HCT116 (cell line): ENCODE measurements around the gene PIK3CA. TPM values are rescaled to one million over a fixed set of nuclear protein-coding genes. Genes with fewer than 3 reads are reported as not detected.

Source experiments
- ATAC-seq: fragments of 200-7000 bp; cut with Tn5 transposase; 2 replicates; pipeline ENCODE4 v1.9.1; 2020; ENCODE audit warnings: mild to moderate bottlenecking, moderate library complexity
- BruUV-seq: library from RNA; stranded (reverse); fragments of 400-500 nt; replicated peaks from 2 replicates; lab custom pipeline; 2021; lab: Mats Ljungman, UMichigan
- CTCF ChIA-PET: fragments of 300-600 bp; sonication (Branson Sonifier 250); formaldehyde crosslinking; loops from one replicate; lab custom pipeline; 2021; ENCODE audit warnings: antibody characterized with exemption; lab: Charles Lee
- POLR2A ChIA-PET: fragments of 300-600, 350-600 bp; sonication (Branson Sonifier 250); formaldehyde crosslinking; loops from one replicate; lab custom pipeline; 2021; ENCODE audit warnings: antibody characterized with exemption; lab: Charles Lee
- RAD21 ChIA-PET, 2 experiments: fragments of 300-600 bp; sonication (Branson Sonifier 250); formaldehyde crosslinking; loops; one replicate each; lab custom pipeline; 2023; ENCODE audit warnings: low total read pairs in 2 of 2; ENCODE audit not compliant: uncharacterized antibody in 2 of 2, unreplicated experiment in 2 of 2, low non-redundant PET in 1 of 2; lab: Charles Lee
- DNase-seq: peaks from one replicate; pipeline ENCODE4 v3.0.0-alpha.2; 2010; ENCODE audit warnings: low read depth, low spot score
- H2AFZ ChIP-seq: fragments of 200-600 bp; shearing (Covaris generic), sonication (generic); 2 replicates; pipeline ENCODE4 v1.6.1; 2017; ENCODE audit warnings: low read depth, mixed run types, mixed read lengths, antibody characterized with exemption, low read length; ENCODE audit not compliant: poor library complexity, severe bottlenecking
- H3K27ac ChIP-seq: 2 replicates; pipeline ENCODE4 v1.5.1; 2012; ENCODE audit warnings: low read depth, low read length
- H3K27me3 ChIP-seq: fragments of 200-600 bp; sonication (generic); 2 replicates; pipeline ENCODE4 v1.6.1; 2016; ENCODE audit warnings: mixed run types, low read length, mixed read lengths; ENCODE audit not compliant: insufficient read depth
- H3K36me3 ChIP-seq, 2 experiments: fragments of 200-500 bp in 1 of 2; fragments of 200-600 bp in 1 of 2; sonication (Bioruptor generic) in 1 of 2; sonication (generic) in 1 of 2; 2 replicates each; pipeline versions ENCODE4 v1.5.1 to v1.6.1; 2014 to 2016; ENCODE audit warnings: low read length in 2 of 2, inconsistent platforms in 1 of 2, mixed read lengths in 1 of 2, mixed run types in 1 of 2; ENCODE audit not compliant: insufficient read depth in 2 of 2, control insufficient read depth in 1 of 2
- H3K4me1 ChIP-seq, 2 experiments: fragments of 200-600 bp in 1 of 2; sonication (generic) in 1 of 2; 2 replicates each; pipeline versions ENCODE4 v1.5.1 to v1.6.1; 2012 to 2017; ENCODE audit warnings: low read length in 2 of 2, inconsistent platforms in 1 of 2, mild to moderate bottlenecking in 1 of 2, mixed read lengths in 1 of 2, mixed run types in 1 of 2, moderate library complexity in 1 of 2; ENCODE audit not compliant: insufficient read depth in 2 of 2, control insufficient read depth in 1 of 2
- H3K4me2 ChIP-seq: fragments of 200-600 bp; sonication (generic); 2 replicates; pipeline ENCODE4 v1.6.1; 2017; ENCODE audit warnings: mixed run types, low read length, mixed read lengths
- H3K4me3 ChIP-seq, 2 experiments: fragments of 200-600 bp in 1 of 2; sonication (generic) in 1 of 2; replicated peaks in 1 of 2; 2 replicates each; pipeline ENCODE4 v1.5.1; 2011 to 2016; ENCODE audit warnings: low read length in 2 of 2, control low read depth in 1 of 2, low read depth in 1 of 2, mild to moderate bottlenecking in 1 of 2, mixed read lengths in 1 of 2, mixed run types in 1 of 2
- H3K79me2 ChIP-seq: fragments of 200-600 bp; sonication (generic); 2 replicates; pipeline ENCODE4 v1.6.1; 2017; ENCODE audit warnings: mild to moderate bottlenecking, mixed run types, low read length, moderate library complexity, mixed read lengths; ENCODE audit not compliant: insufficient read depth
- H3K9ac ChIP-seq: fragments of 200-600 bp; sonication (generic); 2 replicates; pipeline ENCODE4 v1.6.1; 2016; ENCODE audit warnings: low read length, mixed read lengths
- H3K9me2 ChIP-seq: fragments of 200-600 bp; sonication (generic), shearing (Covaris generic); 2 replicates; pipeline ENCODE4 v1.6.1; 2017; ENCODE audit warnings: mixed run types, mild to moderate bottlenecking, moderate library complexity; ENCODE audit not compliant: insufficient read depth
- H3K9me3 ChIP-seq, 2 experiments: fragments of 200-500 bp in 1 of 2; fragments of 200-600 bp in 1 of 2; sonication (Bioruptor generic) in 1 of 2; sonication (generic) in 1 of 2; 2 replicates each; pipeline ENCODE4 v1.6.1; 2014 to 2017; ENCODE audit warnings: low read length in 2 of 2, mixed read lengths in 2 of 2, inconsistent platforms in 1 of 2, low read depth in 1 of 2, mild to moderate bottlenecking in 1 of 2, mixed run types in 1 of 2, moderate library complexity in 1 of 2; ENCODE audit not compliant: control insufficient read depth in 1 of 2, insufficient read depth in 1 of 2
- H4K20me1 ChIP-seq: fragments of 200-600 bp; sonication (generic), shearing (Covaris generic); 2 replicates; pipeline ENCODE4 v1.6.1; 2017; ENCODE audit warnings: mixed run types, mild to moderate bottlenecking, moderate library complexity; ENCODE audit not compliant: insufficient read depth
- ATF3 ChIP-seq: IDR thresholded peaks from 2 replicates; pipeline ENCODE4 v1.6.1; 2012
- CBX3 ChIP-seq: IDR thresholded peaks from 2 replicates; pipeline ENCODE4 v1.6.1; 2012; ENCODE audit warnings: low read depth
- EZH2 ChIP-seq: fragments of 200-600 bp; sonication (generic); IDR thresholded peaks from 2 replicates; pipeline ENCODE4 v1.6.1; 2017; ENCODE audit warnings: antibody characterized with exemption, mixed run types
- EZH2phosphoT487 ChIP-seq: fragments of 200-600 bp; IDR thresholded peaks from 2 replicates; pipeline ENCODE4 v1.6.1; 2018; ENCODE audit warnings: antibody characterized with exemption, borderline replicate concordance
- FOSL1 ChIP-seq: IDR thresholded peaks from 2 replicates; pipeline ENCODE4 v1.6.1; 2012; ENCODE audit warnings: low read depth
- JUND ChIP-seq: IDR thresholded peaks from 2 replicates; pipeline ENCODE4 v1.6.1; 2012
- POLR2A ChIP-seq: IDR thresholded peaks from 2 replicates; pipeline ENCODE4 v1.7.0; 2011; ENCODE audit warnings: borderline replicate concordance; ENCODE audit not compliant: insufficient read depth, insufficient read length; ENCODE audit errors: extremely low read depth
- POLR2AphosphoS5 ChIP-seq: IDR thresholded peaks from 2 replicates; pipeline ENCODE4 v1.6.1; 2011; ENCODE audit warnings: mild to moderate bottlenecking, low read depth, low read length, moderate library complexity
- RAD21 ChIP-seq: IDR thresholded peaks from 2 replicates; pipeline ENCODE4 v1.6.1; 2012; ENCODE audit warnings: low read depth, mild to moderate bottlenecking
- SIN3A ChIP-seq: IDR thresholded peaks from 2 replicates; pipeline ENCODE4 v1.6.1; 2012; ENCODE audit warnings: low read depth
- SP1 ChIP-seq: IDR thresholded peaks from 2 replicates; pipeline ENCODE4 v1.6.1; 2012; ENCODE audit warnings: low read depth
- TCF7L2 ChIP-seq: IDR thresholded peaks from 2 replicates; pipeline ENCODE4 v1.7.0; 2011; ENCODE audit warnings: borderline replicate concordance, inconsistent platforms; ENCODE audit not compliant: insufficient read depth, insufficient read length; ENCODE audit errors: extremely low read depth
- ZNF274 ChIP-seq: fragments of 200-500 bp; sonication (Bioruptor generic); IDR thresholded peaks from 2 replicates; pipeline ENCODE4 v1.6.1; 2014; ENCODE audit warnings: mild to moderate bottlenecking, low read depth, low read length, inconsistent platforms
- intact Hi-C: fragments of 100-400 bp; cut with micrococcal nuclease; formaldehyde crosslinking; loops from 2 replicates; pipeline ENCODE4 v1.10.0; 2022
- total RNA-seq: library from RNA; stranded (reverse); gene quantifications from one replicate; pipeline ENCODE4 v1.2.1, GENCODE V29; 2021; ENCODE audit not compliant: unreplicated experiment
- TF ChIP-seq, protein P1 (sequence below): IDR thresholded peaks from 2 replicates; pipeline ENCODE4 v1.6.1; 2011; ENCODE audit warnings: mild to moderate bottlenecking, low read length, moderate library complexity; ENCODE audit not compliant: insufficient replicate concordance; ENCODE audit errors: extremely low read depth
- TF ChIP-seq, protein P2 (sequence below): IDR thresholded peaks from 2 replicates; pipeline ENCODE4 v1.6.1; 2012

PIK3CA gene
- total RNA-seq, 1 experiment from 2014 or later: 17.9 TPM

GRCh38 chr3:179184826-179185225 is 36.7 kb downstream of the PIK3CA start (continued):
- TF ChIP-seq EZH2phosphoT487 (no peak), JUND (no peak), SP1 (no peak)
- TF ChIP-seq, protein P1, sequence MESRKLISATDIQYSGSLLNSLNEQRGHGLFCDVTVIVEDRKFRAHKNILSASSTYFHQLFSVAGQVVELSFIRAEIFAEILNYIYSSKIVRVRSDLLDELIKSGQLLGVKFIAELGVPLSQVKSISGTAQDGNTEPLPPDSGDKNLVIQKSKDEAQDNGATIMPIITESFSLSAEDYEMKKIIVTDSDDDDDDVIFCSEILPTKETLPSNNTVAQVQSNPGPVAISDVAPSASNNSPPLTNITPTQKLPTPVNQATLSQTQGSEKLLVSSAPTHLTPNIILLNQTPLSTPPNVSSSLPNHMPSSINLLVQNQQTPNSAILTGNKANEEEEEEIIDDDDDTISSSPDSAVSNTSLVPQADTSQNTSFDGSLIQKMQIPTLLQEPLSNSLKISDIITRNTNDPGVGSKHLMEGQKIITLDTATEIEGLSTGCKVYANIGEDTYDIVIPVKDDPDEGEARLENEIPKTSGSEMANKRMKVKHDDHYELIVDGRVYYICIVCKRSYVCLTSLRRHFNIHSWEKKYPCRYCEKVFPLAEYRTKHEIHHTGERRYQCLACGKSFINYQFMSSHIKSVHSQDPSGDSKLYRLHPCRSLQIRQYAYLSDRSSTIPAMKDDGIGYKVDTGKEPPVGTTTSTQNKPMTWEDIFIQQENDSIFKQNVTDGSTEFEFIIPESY: no peak

- no peak for TF ChIP-seq TCF7L2
- ChIA-PET RAD21 (no interaction called here), CTCF (no interaction called here), POLR2A (no interaction called here)
- H2AFZ ChIP-seq: no peak overlapping the region
- H3K4me1 ChIP-seq: no peaks in the 10 kb centered on the region
- no peak overlapping the region for H3K4me2 ChIP-seq
- no peak for DNase-seq
- intact Hi-C loops: no loop called here
- no peaks in the 10 kb centered on the region for H3K27me3 ChIP-seq
- H3K9me3 ChIP-seq: no peaks in the 10 kb centered on the region
- H3K9ac ChIP-seq: no peak overlapping the region
- no peak for ATAC-seq
- no peaks in the 10 kb centered on the region for H3K36me3 ChIP-seq
- no peak overlapping the region for H3K27ac ChIP-seq
- no peaks in the 10 kb centered on the region for H4K20me1 ChIP-seq
- H3K9me2 ChIP-seq: no peaks in the 10 kb centered on the region
- no TSS peak for BruUV-seq
- H3K79me2 ChIP-seq: no peaks in the 10 kb centered on the region
- H3K4me3 ChIP-seq: no peak overlapping the region
Observed at GRCh38 chr3:179186426-179186825, 38.3 kb downstream of the PIK3CA start.

DNA sequence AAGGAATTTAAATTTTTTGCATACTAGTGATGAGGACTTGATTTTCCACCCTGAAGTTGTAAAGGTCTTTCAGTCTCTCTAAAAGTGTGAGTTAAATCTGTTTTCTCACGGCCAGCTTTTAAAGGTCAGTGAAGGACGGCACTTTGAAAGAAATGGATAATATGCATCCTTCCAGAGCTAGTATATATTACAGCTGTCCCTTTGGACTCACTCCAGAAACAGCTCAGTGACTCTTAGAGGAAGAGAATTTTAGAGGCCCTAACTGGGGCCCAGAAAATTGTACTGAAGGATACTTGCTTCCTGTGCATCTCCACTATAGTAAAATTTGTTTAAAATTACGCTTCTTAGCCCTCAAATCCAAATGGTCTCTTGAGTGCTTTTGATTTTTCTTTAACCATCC is 41.6 kb downstream of the PIK3CA start:
- DNase-seq (no peak), ATAC-seq (no peak)
- Histone ChIP-seq H3K27ac (no peak overlapping the region), H3K36me3 (no peaks in the 10 kb centered on the region), H3K4me3 (no peak overlapping the region), H3K27me3 (no peaks in the 10 kb centered on the region), H3K79me2 (no peaks in the 10 kb centered on the region), H2AFZ (no peak overlapping the region), H4K20me1 (no peaks in the 10 kb centered on the region), H3K9me2 (no peaks in the 10 kb centered on the region), H3K9ac (no peak overlapping the region), H3K9me3 (no peaks in the 10 kb centered on the region), H3K4me1 (no peaks in the 10 kb centered on the region), H3K4me2 (no peak overlapping the region)
- POLR2A ChIA-PET: no interaction called here
- intact Hi-C loops: no loop called here
- BruUV-seq: no TSS peak
- CTCF ChIA-PET: no interaction called here
- RAD21 ChIA-PET: no interaction called here
- TF ChIP-seq ATF3 (no peak), FOSL1 (no peak), JUND (no peak), RAD21 (no peak), CBX3 (no peak), SP1 (no peak), ZNF274 (no peak), SIN3A (no peak), POLR2A (no peak), TCF7L2 (no peak), EZH2 (no peak), POLR2AphosphoS5 (no peak)
- TF ChIP-seq, protein P1: no peak
- TF ChIP-seq, protein P2, sequence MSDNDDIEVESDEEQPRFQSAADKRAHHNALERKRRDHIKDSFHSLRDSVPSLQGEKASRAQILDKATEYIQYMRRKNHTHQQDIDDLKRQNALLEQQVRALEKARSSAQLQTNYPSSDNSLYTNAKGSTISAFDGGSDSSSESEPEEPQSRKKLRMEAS: no peak
